Activated CD4-positive, CD25-positive, alpha-beta regulatory T cell treated with anti-CD3 and anti-CD28 coated beads, Interleukin-2, amount 50 U/mL, for 24 hours (primary cell): ENCODE measurements around the gene MEIOB.
A peak's percentile ranks its signal among the peaks of the same experiment; 100 is the strongest.
"Not testable (repeated sequence)": the region's sequence is repeated elsewhere in the genome, so short reads cannot be mapped to it uniquely, and the experiment has no call there.

Experiments
- ATAC-seq, 2 donors: fragments of 150-1000 bp; cut with Tn5 transposase; one replicate each; pipeline ENCODE4 v1.10.0; 2021; ENCODE audit warnings: mild to moderate bottlenecking in 1 of 2, moderate library complexity in 1 of 2

Gene MEIOB

GRCh38 chr16:1871974-1872635 is at the start of gene MEIOB:
MEIOB (minus strand) TSS chr16:1872164; CDS start chr16:1868175, 3,989 bp downstream.
- no peak for ATAC-seq

- peak in 1 of 2 donors; percentile 51 for ATAC-seq
Observed at GRCh38 chr16:1920727-1921171, 48.8 kb upstream of the MEIOB start.

- not testable (repeated sequence) for ATAC-seq
Observed at GRCh38 chr16:1920122-1920521, 48.2 kb upstream of the MEIOB start.

- ATAC-seq, result no peak
Observed at GRCh38 chr16:1919327-1919998, 47.5 kb upstream of the MEIOB start.

GRCh38 chr16:1918351-1919326 is 46.7 kb upstream of the MEIOB start, which contains the start of gene HS3ST6:
HS3ST6 (minus strand) TSS chr16:1918415; CDS start chr16:1918323, 92 bp downstream.
- ATAC-seq, result peak in 1 of 2 donors; percentile 17

GRCh38 chr16:1917665-1918350 is 45.8 kb upstream of the MEIOB start:
- no peak for ATAC-seq

- no peak for ATAC-seq
Observed at GRCh38 chr16:1917056-1917664, 45.2 kb upstream of the MEIOB start.

- ATAC-seq, result no peak
Observed at GRCh38 chr16:1916640-1916990, 44.7 kb upstream of the MEIOB start.

GRCh38 chr16:1915732-1916639 is 44.0 kb upstream of the MEIOB start:
- ATAC-seq, result no peak

GRCh38 chr16:1914988-1915387 is 43.0 kb upstream of the MEIOB start:
- ATAC-seq, result no peak

GRCh38 chr16:1914084-1914608 is 42.2 kb upstream of the MEIOB start:
- no peak for ATAC-seq

- no peak for ATAC-seq
Observed at GRCh38 chr16:1913327-1914083, 41.5 kb upstream of the MEIOB start.

GRCh38 chr16:1912215-1912543 is 40.2 kb upstream of the MEIOB start:
- no peak for ATAC-seq

GRCh38 chr16:1911467-1912214 is 39.7 kb upstream of the MEIOB start:
- ATAC-seq, result no peak

GRCh38 chr16:1909561-1910231 is 37.7 kb upstream of the MEIOB start:
- ATAC-seq, result no peak

GRCh38 chr16:1908983-1909382 is 37.0 kb upstream of the MEIOB start:
- no peak for ATAC-seq

- no peak for ATAC-seq
Observed at GRCh38 chr16:1908184-1908583, 36.2 kb upstream of the MEIOB start.

- ATAC-seq, result no peak
Observed at GRCh38 chr16:1907226-1907860, 35.4 kb upstream of the MEIOB start.
